Suprapubic skin (tissue), 4 donors: ENCODE measurements around the gene KAT5.

Experiments used
- CTCF ChIP-seq, 2 donors: fragments of 200-600 bp in 1 of 2; fragments of 450-650 bp in 1 of 2; sonication (generic) in 1 of 2; IDR thresholded peaks; one replicate each; pipeline ENCODE4 v1.5.1; 2016 to 2019; ENCODE audit warnings: antibody characterized with exemption in 2 of 2, mild to moderate bottlenecking in 1 of 2, moderate library complexity in 1 of 2
- EP300 ChIP-seq: sonication (generic); formaldehyde crosslinking; IDR thresholded peaks from one replicate; pipeline ENCODE4 v1.6.1; 2017; ENCODE audit warnings: antibody characterized with exemption
- POLR2A ChIP-seq, 2 donors: fragments of 450-650 bp; IDR thresholded peaks; one replicate each; pipeline ENCODE4 v1.6.1; 2017; ENCODE audit warnings: antibody characterized with exemption in 2 of 2, mild to moderate bottlenecking in 2 of 2, moderate library complexity in 2 of 2
- POLR2AphosphoS5 ChIP-seq, 3 donors: sonication (generic); formaldehyde crosslinking; IDR thresholded peaks; one replicate each; pipeline ENCODE4 v1.6.1; 2017; ENCODE audit warnings: antibody characterized with exemption in 3 of 3

GRCh38 chr11:65698205-65698604 lies 13.8 kb upstream of the KAT5 start:
- TF ChIP-seq EP300 (no peak), CTCF (IDR thresholded peaks at IDR 0.05) (no peak), POLR2AphosphoS5 (IDR thresholded peaks at IDR 0.05) (no peak), POLR2A (IDR thresholded peaks at IDR 0.05) (no peak)
